ENCODE results near the gene PTPRJ. TPM values are rescaled to one million over a fixed set of nuclear protein-coding genes. Genes with fewer than 3 reads are reported as not detected.
"Not testable (repeated sequence)": the region's sequence is repeated elsewhere in the genome, so short reads cannot be mapped to it uniquely, and the experiment has no call there.

PTPRJ gene
- total and polyA plus RNA-seq, 2 donors (not counting 3 experiments of a cell fraction or from before 2014, with no cell fraction given) = 3.1 to 7.7 TPM

- Histone ChIP-seq H3K9me3 (replicated peaks; ENCODE audit: control insufficient read depth, insufficient read depth, low read length) (no peaks in the 10 kb centered on the region), H3K4me2 (ENCODE audit: insufficient read depth, low read length) (peak overlapping the region; percentile 78), H3K27me3 (ENCODE audit: control insufficient read depth in 2 of 2, insufficient read depth in 2 of 2, low read length in 2 of 2) (no peaks in the 10 kb centered on the region), H3K9ac (replicated peaks; ENCODE audit: extremely low read depth, insufficient read depth, low read length) (peak overlapping the region; percentile 45), H3K36me3 (ENCODE audit: control insufficient read depth in 2 of 2, extremely low read depth in 1 of 2, insufficient read depth in 2 of 2, low read length in 2 of 2) (no peaks in the 10 kb centered on the region), H4K20me1 (replicated peaks; ENCODE audit: control insufficient read depth, extremely low read depth, insufficient read depth, low read length) (no peaks in the 10 kb centered on the region), H2AFZ (ENCODE audit: low read depth, low read length) (peak overlapping the region; percentile 96), H3K9me1 (replicated peaks; ENCODE audit: control insufficient read depth, extremely low read depth, insufficient read depth, low read length) (no peaks in the 10 kb centered on the region), H3K79me2 (ENCODE audit: control insufficient read depth, insufficient read depth, low read length) (no peaks in the 10 kb centered on the region), H3K27ac (ENCODE audit: insufficient read depth, low read depth, low read length) (peak overlapping the region; percentile 63), H3K4me1 (ENCODE audit: control insufficient read depth, extremely low read depth, insufficient read depth, low read length) (peaks cover 18% of the 10 kb centered on the region), H3K4me3 (replicated peaks in 1 of 3; ENCODE audit: insufficient read depth in 1 of 3, low read depth in 1 of 3, low read length in 3 of 3) (no peak overlapping the region)
- POLR2A ChIA-PET = no interaction called here
- CTCF ChIA-PET = interaction anchor here (0.6 to 1.5 kb wide), 4 partner anchors 14 to 86 kb away, joined by 3 to 4 read pairs (median 4); no protein-coding TSS in a partner anchor
- no peak for TF ChIP-seq JUN (IDR thresholded peaks at IDR 0.05; ENCODE audit: borderline replicate concordance, insufficient read depth, insufficient read length, low read depth)
- no peak for TF ChIP-seq CTCF (IDR thresholded peaks at IDR 0.05; ENCODE audit: extremely low read depth in 1 of 2, insufficient read depth in 1 of 2, low read depth in 1 of 2, low read length in 2 of 2)
- TF ChIP-seq POLR2AphosphoS5 (IDR thresholded peaks at IDR 0.05; ENCODE audit: insufficient read depth, low read depth, low read length) = no peak
- TF ChIP-seq POLR2A (IDR thresholded peaks at IDR 0.05; ENCODE audit: low read depth, low read length) = no peak
- no peak for TF ChIP-seq MAX (IDR thresholded peaks at IDR 0.05; ENCODE audit: insufficient read depth, insufficient read length)
- TF ChIP-seq EZH2 (IDR thresholded peaks at IDR 0.05; ENCODE audit: borderline replicate concordance, low read depth, low read length, severe bottlenecking) = no peak
- TF ChIP-seq FOS (IDR thresholded peaks at IDR 0.05; ENCODE audit: borderline replicate concordance, insufficient read depth, low read length) = no peak
- TF ChIP-seq GATA2 (IDR thresholded peaks at IDR 0.05; ENCODE audit: insufficient read depth, insufficient read length, low read depth, low read length) = no peak
- FAIRE-seq = peak; percentile 77
- no TSS peak for BruUV-seq (replicated peaks)
- peak; percentile 48 for DNase-seq (ENCODE audit: low read depth, low spot score)
- dilution Hi-C loops (cut with MboI; ENCODE audit: extremely low pct_ligation_motif_present, low sequenced_read_pairs) (no loop called here), intact Hi-C loops (cut with micrococcal nuclease) (no loop called here)
Observed at GRCh38 chr11:48020092-48020755, 39.9 kb downstream of the PTPRJ start.

GRCh38 chr11:48021201-48021820 is 41.0 kb downstream of the PTPRJ start:
- H3K9me3 ChIP-seq (replicated peaks; ENCODE audit: control insufficient read depth, insufficient read depth, low read length); DNase-seq (ENCODE audit: low read depth, low spot score); FAIRE-seq; H3K36me3 ChIP-seq (ENCODE audit: control insufficient read depth in 2 of 2, extremely low read depth in 1 of 2, insufficient read depth in 2 of 2, low read length in 2 of 2); intact Hi-C loops (cut with micrococcal nuclease); H3K27me3 ChIP-seq (ENCODE audit: control insufficient read depth in 2 of 2, insufficient read depth in 2 of 2, low read length in 2 of 2); H3K27ac ChIP-seq (ENCODE audit: insufficient read depth, low read depth, low read length); H4K20me1 ChIP-seq (replicated peaks; ENCODE audit: control insufficient read depth, extremely low read depth, insufficient read depth, low read length); H3K79me2 ChIP-seq (ENCODE audit: control insufficient read depth, insufficient read depth, low read length); BruUV-seq (replicated peaks); dilution Hi-C loops (cut with MboI; ENCODE audit: extremely low pct_ligation_motif_present, low sequenced_read_pairs); POLR2A ChIA-PET; H2AFZ ChIP-seq (ENCODE audit: low read depth, low read length); H3K9me1 ChIP-seq (replicated peaks; ENCODE audit: control insufficient read depth, extremely low read depth, insufficient read depth, low read length); H3K4me2 ChIP-seq (ENCODE audit: insufficient read depth, low read length); H3K9ac ChIP-seq (replicated peaks; ENCODE audit: extremely low read depth, insufficient read depth, low read length); H3K4me3 ChIP-seq (replicated peaks in 1 of 3; ENCODE audit: insufficient read depth in 1 of 3, low read depth in 1 of 3, low read length in 3 of 3): not testable (repeated sequence)
- CTCF ChIA-PET = interaction anchor here (1.5 kb wide), 1 partner anchor 83 kb away, joined by 4 read pairs; no protein-coding TSS in a partner anchor
- H3K4me1 ChIP-seq (ENCODE audit: control insufficient read depth, extremely low read depth, insufficient read depth, low read length) = peaks cover 18% of the 10 kb centered on the region

All from endothelial cell of umbilical vein (primary cell).